Fibroblast of pulmonary artery (primary cell): ENCODE data around the gene HES5.
"Not testable (repeated sequence)": the region's sequence is repeated elsewhere in the genome, so short reads cannot be mapped to it uniquely, and the experiment has no call there.

ENCODE experiments used
- DNase-seq: peaks from one replicate; pipeline ENCODE4 v3.0.0-alpha.2; 2010; ENCODE audit warnings: low read depth
- H3K4me3 ChIP-seq: replicated peaks from 2 replicates; pipeline ENCODE4 v1.5.1; 2011; ENCODE audit warnings: low read depth, mild to moderate bottlenecking, control low read depth, low read length, moderate library complexity
- CTCF ChIP-seq: IDR thresholded peaks from 2 replicates; pipeline ENCODE4 v1.5.1; 2011; ENCODE audit warnings: mild to moderate bottlenecking, control low read depth, low read length, inconsistent platforms; ENCODE audit errors: missing control alignments

HES5 gene, protein sequence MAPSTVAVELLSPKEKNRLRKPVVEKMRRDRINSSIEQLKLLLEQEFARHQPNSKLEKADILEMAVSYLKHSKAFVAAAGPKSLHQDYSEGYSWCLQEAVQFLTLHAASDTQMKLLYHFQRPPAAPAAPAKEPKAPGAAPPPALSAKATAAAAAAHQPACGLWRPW

DNA sequence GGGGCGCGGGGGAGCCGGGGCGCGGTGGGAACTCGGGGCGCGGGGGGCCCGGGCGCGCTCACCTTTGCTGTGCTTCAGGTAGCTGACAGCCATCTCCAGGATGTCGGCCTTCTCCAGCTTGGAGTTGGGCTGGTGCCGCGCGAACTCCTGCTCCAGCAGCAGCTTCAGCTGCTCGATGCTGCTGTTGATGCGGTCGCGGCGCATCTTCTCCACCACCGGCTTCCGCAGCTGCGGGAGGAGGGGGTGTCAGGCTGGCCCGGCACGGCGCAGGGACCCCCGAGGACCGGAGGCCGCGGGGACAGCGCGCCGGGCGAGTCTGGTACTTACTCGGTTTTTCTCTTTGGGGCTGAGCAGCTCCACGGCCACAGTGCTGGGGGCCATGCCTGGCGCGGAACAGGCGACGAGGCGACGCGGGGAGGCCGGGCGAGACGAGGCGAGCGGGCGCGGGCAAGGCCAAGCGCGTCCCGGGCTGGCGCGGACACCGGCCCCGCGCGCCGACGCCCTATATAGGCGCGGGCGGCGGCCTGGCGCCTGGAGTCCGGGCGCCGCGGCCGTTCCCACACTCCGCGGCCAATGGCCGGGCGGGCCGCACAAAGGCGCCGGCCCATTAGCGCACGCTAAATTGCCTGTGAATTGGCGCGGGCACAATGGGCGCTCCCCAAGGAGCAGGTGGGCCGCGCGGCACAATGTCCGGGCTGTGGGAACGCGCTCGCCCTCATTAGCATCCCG is at the start of gene HES5:
TSS of gene HES5 (minus strand) at position 480 of the 729 bp plus-strand sequence. CDS start at position 381, 99 bp downstream.
- DNase-seq = no peak
- TF ChIP-seq CTCF = no peak
- H3K4me3 ChIP-seq = no peak within 1 kb of the TSS

DNA sequence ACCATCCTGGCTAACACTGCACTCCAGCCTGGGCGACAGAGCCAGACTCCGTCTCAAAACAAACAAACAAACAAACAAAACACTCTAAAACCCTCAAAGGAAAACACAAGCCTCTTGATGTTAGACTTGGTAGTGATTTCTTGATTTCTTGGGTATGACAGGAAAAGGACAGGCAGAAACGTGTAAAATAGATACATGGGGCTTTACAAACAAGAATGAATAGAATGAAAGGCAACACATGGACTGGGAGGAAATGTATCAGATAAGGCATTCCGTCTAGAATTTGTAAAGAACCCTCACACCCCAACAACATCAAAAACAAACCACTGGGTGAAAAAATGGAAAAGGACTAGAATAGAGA is 48.7 kb upstream of the HES5 start:
- no peak for DNase-seq
- H3K4me3 ChIP-seq = no peak overlapping the region

GRCh38 chr1:2577565-2578075 is 47.6 kb upstream of the HES5 start:
- not testable (repeated sequence) for DNase-seq, H3K4me3 ChIP-seq

More for the DNA sequence above, 48.7 kb upstream of the HES5 start:
- no peak for TF ChIP-seq CTCF

- H3K4me3 ChIP-seq = no peak overlapping the region
- TF ChIP-seq CTCF = no peak
- DNase-seq = no peak
Measured at GRCh38 chr1:2575801-2576663, 46.0 kb upstream of the HES5 start.

DNA sequence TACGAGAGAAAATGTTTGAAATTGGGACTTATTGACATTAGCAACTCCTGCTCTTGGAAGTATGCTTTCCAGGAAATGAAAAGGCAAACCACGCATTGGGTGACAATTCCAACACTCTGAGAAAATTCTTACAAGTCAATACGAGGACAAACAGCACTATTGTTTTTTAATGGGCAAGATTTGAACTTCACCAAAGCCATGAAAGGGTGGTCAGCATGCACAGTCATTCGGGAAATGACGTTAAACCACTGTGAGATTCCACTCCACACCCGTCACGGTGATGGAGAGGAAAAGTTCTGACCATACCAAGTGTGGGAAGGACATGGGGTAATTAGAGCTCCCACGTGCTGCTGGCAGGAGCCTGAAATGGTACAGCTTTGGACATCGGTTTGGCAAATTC is 44.3 kb upstream of the HES5 start:
- TF ChIP-seq CTCF = no peak
- no peak overlapping the region for H3K4me3 ChIP-seq
- peak; percentile 26 for DNase-seq

- no peak overlapping the region for H3K4me3 ChIP-seq
- DNase-seq = no peak
- TF ChIP-seq CTCF = no peak
Measured at GRCh38 chr1:2573250-2573920, 43.3 kb upstream of the HES5 start.
